Measurements from ENCODE around the gene FGF4.

Gene FGF4

GRCh38 chr11:69760319-69760718 is 14.8 kb downstream of the FGF4 start:
- ATAC-seq (ENCODE audit: insufficient read depth, low read depth) (no peak), DNase-seq (no peak)
- TF ChIP-seq CTCF (IDR thresholded peaks at IDR 0.05; ENCODE audit: borderline replicate concordance, extremely low read depth, low read length, poor library complexity, severe bottlenecking) (no peak), EZH2 (IDR thresholded peaks at IDR 0.05; ENCODE audit: borderline replicate concordance, low read depth, low read length, severe bottlenecking) (no peak)
- Histone ChIP-seq H3K36me3 (ENCODE audit: insufficient read depth, low read length) (no peaks in the 10 kb centered on the region), H3K9ac (ENCODE audit: low read depth, low read length) (no peak overlapping the region), H3K27ac (ENCODE audit: low read length) (no peak overlapping the region), H3K79me2 (ENCODE audit: insufficient read depth, low read length) (no peaks in the 10 kb centered on the region), H3K4me2 (ENCODE audit: insufficient read depth, low read length) (no peak overlapping the region), H3K27me3 (ENCODE audit: insufficient read depth, low read length, poor library complexity) (no peaks in the 10 kb centered on the region), H3K4me1 (ENCODE audit: insufficient read depth, low read length) (no peaks in the 10 kb centered on the region), H4K20me1 (ENCODE audit: insufficient read depth, low read length) (peaks cover 3% of the 10 kb centered on the region; the same call in 1 of the 2 replicates), H2AFZ (ENCODE audit: low read depth, low read length) (no peak overlapping the region), H3K4me3 (ENCODE audit: low read depth in 1 of 2, low read length in 2 of 2) (no peak overlapping the region), H3K9me3 (ENCODE audit: insufficient read depth, low read length, severe bottlenecking) (no peaks in the 10 kb centered on the region)

GRCh38 chr11:69752890-69753289 is 22.3 kb downstream of the FGF4 start:
- no peaks in the 10 kb centered on the region for H3K79me2 ChIP-seq (ENCODE audit: insufficient read depth, low read length)
- no peak overlapping the region for H3K9ac ChIP-seq (ENCODE audit: low read depth, low read length)
- H3K4me3 ChIP-seq (ENCODE audit: low read depth in 1 of 2, low read length in 2 of 2): no peak overlapping the region
- H3K36me3 ChIP-seq (ENCODE audit: insufficient read depth, low read length): no peaks in the 10 kb centered on the region
- H3K27me3 ChIP-seq (ENCODE audit: insufficient read depth, low read length, poor library complexity): no peaks in the 10 kb centered on the region
- H3K4me2 ChIP-seq (ENCODE audit: insufficient read depth, low read length): no peak overlapping the region
- no peak for DNase-seq
- no peak for TF ChIP-seq EZH2 (IDR thresholded peaks at IDR 0.05; ENCODE audit: borderline replicate concordance, low read depth, low read length, severe bottlenecking)
- TF ChIP-seq CTCF (IDR thresholded peaks at IDR 0.05; ENCODE audit: borderline replicate concordance, extremely low read depth, low read length, poor library complexity, severe bottlenecking): no peak
- no peak for ATAC-seq (ENCODE audit: insufficient read depth, low read depth)
- H3K9me3 ChIP-seq (ENCODE audit: insufficient read depth, low read length, severe bottlenecking): no peaks in the 10 kb centered on the region
- H3K4me1 ChIP-seq (ENCODE audit: insufficient read depth, low read length): no peaks in the 10 kb centered on the region
- H4K20me1 ChIP-seq (ENCODE audit: insufficient read depth, low read length): peaks cover 5% of the 10 kb centered on the region; the same call in 1 of the 2 replicates
- H2AFZ ChIP-seq (ENCODE audit: low read depth, low read length): no peak overlapping the region
- no peak overlapping the region for H3K27ac ChIP-seq (ENCODE audit: low read length)

GRCh38 chr11:69750875-69751597 is 24.1 kb downstream of the FGF4 start:
- Histone ChIP-seq H3K9me3 (ENCODE audit: insufficient read depth, low read length, severe bottlenecking) (no peaks in the 10 kb centered on the region), H3K79me2 (ENCODE audit: insufficient read depth, low read length) (no peaks in the 10 kb centered on the region), H3K36me3 (ENCODE audit: insufficient read depth, low read length) (no peaks in the 10 kb centered on the region), H3K4me3 (ENCODE audit: low read depth in 1 of 2, low read length in 2 of 2) (no peak overlapping the region), H4K20me1 (ENCODE audit: insufficient read depth, low read length) (peaks cover 5% of the 10 kb centered on the region; the same call in 1 of the 2 replicates), H3K27ac (ENCODE audit: low read length) (no peak overlapping the region), H3K4me2 (ENCODE audit: insufficient read depth, low read length) (no peak overlapping the region), H3K4me1 (ENCODE audit: insufficient read depth, low read length) (no peaks in the 10 kb centered on the region), H3K27me3 (ENCODE audit: insufficient read depth, low read length, poor library complexity) (no peaks in the 10 kb centered on the region), H3K9ac (ENCODE audit: low read depth, low read length) (no peak overlapping the region), H2AFZ (ENCODE audit: low read depth, low read length) (no peak overlapping the region)
- ATAC-seq (ENCODE audit: insufficient read depth, low read depth) (no peak), DNase-seq (no peak)
- TF ChIP-seq CTCF (IDR thresholded peaks at IDR 0.05; ENCODE audit: borderline replicate concordance, extremely low read depth, low read length, poor library complexity, severe bottlenecking): no peak
- TF ChIP-seq EZH2 (IDR thresholded peaks at IDR 0.05; ENCODE audit: borderline replicate concordance, low read depth, low read length, severe bottlenecking): no peak

Measured in DND-41 (cell line).